Upper lobe of left lung (tissue), 4 donors: ENCODE measurements around the gene FGF3.

Source experiments
- POLR2A ChIP-seq, 4 donors: fragments of 450-650 bp; IDR thresholded peaks; one replicate each; pipeline ENCODE4 v1.5.1; 2016 to 2017; ENCODE audit warnings: antibody characterized with exemption in 4 of 4, mild to moderate bottlenecking in 2 of 4
- POLR2AphosphoS5 ChIP-seq, 2 donors: sonication (generic); formaldehyde crosslinking; IDR thresholded peaks; one replicate each; pipeline ENCODE4 v1.5.1; 2017; ENCODE audit warnings: antibody characterized with exemption in 2 of 2

DNA sequence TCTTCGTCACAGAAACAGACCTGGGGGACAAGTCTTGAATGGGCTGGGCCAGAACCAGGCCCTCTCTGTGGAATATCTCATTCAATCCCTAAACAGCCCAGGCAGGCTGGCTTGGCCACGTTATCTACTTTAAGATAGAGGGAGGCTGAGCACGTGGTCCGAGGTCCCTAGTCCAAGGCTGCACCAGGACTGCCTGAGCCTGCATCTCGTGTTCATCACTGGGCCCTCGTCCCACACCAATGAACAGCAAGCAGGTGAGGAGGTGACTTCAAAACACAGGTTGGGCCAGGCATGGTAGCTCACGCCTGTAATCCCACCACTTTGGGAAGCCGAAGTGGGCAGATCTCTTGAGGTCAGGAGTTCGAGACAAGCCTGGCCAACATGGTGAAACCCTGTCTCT is 20.3 kb upstream of the FGF3 start:
- TF ChIP-seq POLR2A (IDR thresholded peaks at IDR 0.05) (no peak), POLR2AphosphoS5 (IDR thresholded peaks at IDR 0.05) (no peak)
